Right cardiac atrium (tissue), 5 donors: ENCODE data around the gene FAH. TPM values are rescaled to one million over a fixed set of nuclear protein-coding genes. Genes with fewer than 3 reads are reported as not detected.
A peak's percentile ranks its signal among the peaks of the same experiment; 100 is the strongest.

Experiments used
- ATAC-seq, 2 donors: fragments of 200-7000 bp; cut with Tn5 transposase; one replicate each; pipeline versions ENCODE4 v1.8.0 to v1.9.1; 2020; ENCODE audit warnings: moderate library complexity in 2 of 2, mild to moderate bottlenecking in 1 of 2
- DNase-seq, 3 donors: peaks; one replicate each; pipeline ENCODE4 v3.0.0-alpha.2; 2020
- H3K27ac ChIP-seq: one replicate; pipeline ENCODE4 v1.5.1; 2013; ENCODE audit warnings: mild to moderate bottlenecking, low read length, control low read depth, moderate library complexity
- H3K27me3 ChIP-seq: one replicate; pipeline ENCODE4 v1.6.1; 2013; ENCODE audit not compliant: control insufficient read depth, insufficient read depth
- H3K4me1 ChIP-seq: one replicate; pipeline ENCODE4 v1.6.1; 2013; ENCODE audit warnings: low read length; ENCODE audit not compliant: control insufficient read depth, insufficient read depth
- H3K4me3 ChIP-seq: one replicate; pipeline ENCODE4 v1.5.1; 2013; ENCODE audit warnings: low read length, control low read depth
- H3K9me3 ChIP-seq: one replicate; pipeline ENCODE4 v1.6.1; 2013; ENCODE audit warnings: low read length; ENCODE audit not compliant: control insufficient read depth
- WGBS: extraction: QIAGEN DNeasy Blood & Tissue Kit; methylation state at CpG from one replicate; pipeline ENCODE4 v1.1.7; 2013; 5-methylcytosine and 5-hydroxymethylcytosine counted together
- intact Hi-C, 4 donors: fragments of 100-400 bp; cut with DNase I; formaldehyde crosslinking; loops; one replicate each; pipeline versions ENCODE4 v1.11.0 to v1.14.0; 2022 to 2023
- long read RNA-seq, 4 donors: library from polyadenylated mRNA; unstranded; transcript quantifications; one replicate each; pipeline ENCODE4 v2.0.0, GENCODE V29; 2020 to 2021
- polyA plus RNA-seq: library from polyadenylated mRNA; stranded (reverse); fragments of 200-250 nt; gene quantifications from one replicate; pipeline ENCODE4 v1.2.3, GENCODE V29; 2013
- total RNA-seq, 4 donors: library from RNA; stranded (reverse); fragmentation: NEBNext Ultra II Directional; extraction: Animal tissue kit (Norgen Biotek cat#: 25700); gene quantifications; one replicate each; pipeline ENCODE4 v1.2.1, GENCODE V29; 2021
- donor health status: healthy with polysubstance abuse.
- donor health status: DM: no; HTN: yes; CAD: no.
- donor health status: DM: no; HTN: no; CAD: no.
- donor health status: DM: no; HTN: yes; CAD: no; lungs with severe emphysema.
- donor health status: DM: yes; HTN: yes; CAD: no.

Gene FAH
- total RNA-seq = 10 to 100 TPM; 17.6 to 29.4 (median 23.0) TPM
- polyA plus RNA-seq = 20.3 TPM
- long read RNA-seq, donor 1, transcript FAH-201 (15 exons, 1,471 nt) = major isoform, 12 of 34 reads
- long read RNA-seq, donor 1, transcript FAH-202 (15 exons, 2,152 nt) = major isoform, 12 of 34 reads
- long read RNA-seq, donor 1, partial matches to known transcripts = 2 of 34 reads
- long read RNA-seq, donor 1, other reads (novel, unspliced or antisense) = 4 of 34 reads
- long read RNA-seq, donor 2, transcript FAH-202 (15 exons, 2,152 nt) = major isoform, 14 of 18 reads
- long read RNA-seq, donor 2, partial matches to known transcripts = 3 of 18 reads
- long read RNA-seq, donor 2, other reads (novel, unspliced or antisense) = 1 of 18 reads
- long read RNA-seq, donor 3, transcript FAH-202 (15 exons, 2,152 nt) = minor isoform, 7 of 101 reads
- long read RNA-seq, donor 3, transcript FAH-213 (14 exons, 1,549 nt) = minor isoform, 13 of 101 reads
- long read RNA-seq, donor 3, transcript FAH-201 (15 exons, 1,471 nt) = major isoform, 68 of 101 reads
- long read RNA-seq, donor 3, partial matches to known transcripts = 3 of 101 reads
- long read RNA-seq, donor 3, other reads (novel, unspliced or antisense) = 8 of 101 reads
- long read RNA-seq, donor 4, transcript FAH-201 (15 exons, 1,471 nt) = major isoform, 14 of 21 reads
- long read RNA-seq, donor 4, partial matches to known transcripts = 1 of 21 reads
- long read RNA-seq, donor 4, other reads (novel, unspliced or antisense) = 0 of 21 reads

- H3K4me3 ChIP-seq = peak within 1 kb of the TSS; percentile 59
- peak within 1 kb of the TSS; percentile 62 for H3K27ac ChIP-seq
- peak; percentile 86 to 89 for ATAC-seq
- H3K27me3 ChIP-seq = no peaks in the 10 kb centered on the region
- intact Hi-C loops = loop anchor here in 1 of 4 donors (5.0 kb wide), 1 partner anchor 91 kb away; no protein-coding TSS in a partner anchor
- 2% methylated on average over 45 of the region's 45 CpGs for WGBS
- DNase-seq = peak in 1 of 3 donors; percentile 65
- no peaks in the 10 kb centered on the region for H3K9me3 ChIP-seq
- peaks cover 4% of the 10 kb centered on the region for H3K4me1 ChIP-seq
Measured at GRCh38 chr15:80152896-80153876, at the start of gene FAH. FAH (plus strand) TSS chr15:80152999; CDS start chr15:80153055, 56 bp downstream.

DNA sequence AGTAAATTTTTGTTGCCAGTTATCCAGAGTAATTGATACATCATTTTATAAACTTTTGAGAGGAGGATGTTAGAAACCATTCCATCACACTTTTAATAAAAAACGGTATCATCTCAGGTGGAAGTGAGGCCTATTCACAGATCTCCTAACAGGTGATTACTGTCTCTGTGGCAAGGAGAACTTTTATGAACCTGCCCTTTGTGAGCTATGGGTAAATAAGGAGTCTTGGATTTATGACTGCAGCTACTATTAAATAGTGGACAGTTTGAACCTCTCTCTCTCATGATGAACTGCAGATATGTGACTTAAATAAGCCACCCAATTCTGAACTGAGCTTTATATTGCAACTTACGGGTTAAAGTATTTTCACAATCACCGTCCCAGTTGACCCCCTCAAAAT, 47.6 kb upstream of the FAH start:
- ATAC-seq (no peak), DNase-seq (no peak)
- Histone ChIP-seq H3K4me3 (no peak overlapping the region), H3K27me3 (no peaks in the 10 kb centered on the region), H3K9me3 (no peaks in the 10 kb centered on the region), H3K27ac (no peak overlapping the region), H3K4me1 (peaks cover 1% of the 10 kb centered on the region)
- WGBS = 87% methylated on average over 3 of the region's 3 CpGs
- intact Hi-C loops = no loop called here

GRCh38 chr15:80105595-80105994, 47.2 kb upstream of the FAH start:
- WGBS = 83% methylated on average over 1 of the region's 1 CpG
- ATAC-seq (no peak), DNase-seq (no peak)
- Histone ChIP-seq H3K27ac (no peak overlapping the region), H3K27me3 (no peaks in the 10 kb centered on the region), H3K4me1 (peaks cover 1% of the 10 kb centered on the region), H3K9me3 (no peaks in the 10 kb centered on the region), H3K4me3 (no peak overlapping the region)
- intact Hi-C loops = no loop called here

DNA sequence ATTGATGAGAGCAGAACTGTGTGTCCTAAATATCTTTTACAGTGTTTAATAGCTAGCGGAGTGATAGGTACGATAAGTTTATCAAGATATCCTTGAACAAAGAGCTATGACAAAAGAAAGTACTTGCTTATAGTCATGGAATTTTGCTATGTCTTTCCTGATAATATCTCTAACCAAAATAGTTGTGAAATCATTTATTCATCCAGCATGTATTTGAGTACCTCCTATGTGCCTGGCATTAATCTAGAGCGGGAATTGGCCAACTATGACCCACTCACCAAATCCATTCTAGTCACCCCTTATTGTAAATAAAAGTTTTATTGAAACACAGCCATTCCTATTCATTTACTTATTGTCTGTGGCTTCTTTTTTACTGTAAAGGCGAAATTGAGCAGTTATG, 46.7 kb upstream of the FAH start:
- Histone ChIP-seq H3K4me1 (peaks cover 1% of the 10 kb centered on the region), H3K4me3 (no peak overlapping the region), H3K27ac (no peak overlapping the region), H3K9me3 (no peaks in the 10 kb centered on the region), H3K27me3 (no peaks in the 10 kb centered on the region)
- intact Hi-C loops = no loop called here
- 93% methylated on average over 4 of the region's 4 CpGs for WGBS
- DNase-seq = no peak
- ATAC-seq = no peak

GRCh38 chr15:80107204-80107603, 45.6 kb upstream of the FAH start:
- Histone ChIP-seq H3K4me1 (peaks cover 1% of the 10 kb centered on the region), H3K9me3 (no peaks in the 10 kb centered on the region), H3K27ac (no peak overlapping the region), H3K4me3 (no peak overlapping the region), H3K27me3 (no peaks in the 10 kb centered on the region)
- no peak for ATAC-seq
- WGBS = 93% methylated on average over 6 of the region's 6 CpGs
- intact Hi-C loops = no loop called here
- no peak for DNase-seq

DNA sequence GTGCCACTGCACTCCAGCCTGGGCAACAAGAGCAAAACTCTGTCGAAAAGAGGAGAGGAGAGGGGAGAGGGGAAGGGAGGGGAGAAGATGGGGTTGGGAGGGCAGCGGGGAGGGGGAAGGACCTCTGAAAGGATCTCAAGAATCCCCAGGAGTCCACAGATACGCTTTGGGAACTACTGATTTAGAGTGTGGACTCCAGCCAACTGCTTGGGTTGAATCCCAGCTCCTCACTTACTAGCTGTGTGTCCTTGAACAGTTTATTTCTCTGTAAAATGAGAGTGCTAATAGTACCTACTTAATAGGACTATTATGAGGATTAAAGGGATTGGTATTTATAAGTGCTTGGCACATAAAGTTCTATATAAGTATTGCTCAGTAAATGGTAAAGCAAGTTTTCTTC, 45.0 kb upstream of the FAH start:
- WGBS = 29% methylated on average over 3 of the region's 3 CpGs
- H3K27ac ChIP-seq = no peak overlapping the region
- no peak overlapping the region for H3K4me3 ChIP-seq
- no peaks in the 10 kb centered on the region for H3K9me3 ChIP-seq
- ATAC-seq = peak; percentile 18 to 59
- peaks cover 1% of the 10 kb centered on the region for H3K4me1 ChIP-seq
- no peaks in the 10 kb centered on the region for H3K27me3 ChIP-seq
- peak in 1 of 3 donors; percentile 52 for DNase-seq
- intact Hi-C loops = no loop called here

- Histone ChIP-seq H3K4me3 (no peak overlapping the region), H3K4me1 (peaks cover 1% of the 10 kb centered on the region), H3K27me3 (no peaks in the 10 kb centered on the region), H3K27ac (no peak overlapping the region), H3K9me3 (no peaks in the 10 kb centered on the region)
- ATAC-seq (no peak), DNase-seq (no peak)
- WGBS = 81% methylated on average over 3 of the region's 3 CpGs
- intact Hi-C loops = no loop called here
Measured at GRCh38 chr15:80109388-80109787, 43.4 kb upstream of the FAH start.

DNA sequence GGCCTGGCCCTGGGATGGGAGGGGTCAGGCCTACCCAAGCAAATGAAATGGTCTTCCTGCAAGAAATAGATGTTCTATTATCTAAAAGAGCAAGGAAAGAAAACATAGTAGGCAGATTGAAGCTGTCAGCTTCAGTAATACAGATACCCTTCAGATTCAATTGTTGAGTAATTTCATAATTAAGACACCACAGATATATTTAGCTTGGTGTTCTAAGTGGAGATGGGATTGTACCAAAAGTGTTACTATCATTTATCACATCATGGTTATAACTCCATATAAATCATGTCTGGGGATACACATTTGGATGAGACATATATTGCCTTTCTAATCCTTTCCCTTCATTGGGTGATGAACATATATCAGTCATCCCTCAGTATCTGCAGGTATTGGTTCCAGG, 41.9 kb upstream of the FAH start:
- no peaks in the 10 kb centered on the region for H3K9me3 ChIP-seq
- no peak overlapping the region for H3K4me3 ChIP-seq
- intact Hi-C loops = no loop called here
- DNase-seq = no peak
- H3K27ac ChIP-seq = no peak overlapping the region
- peaks cover 1% of the 10 kb centered on the region for H3K4me1 ChIP-seq
- no peaks in the 10 kb centered on the region for H3K27me3 ChIP-seq
- no peak for ATAC-seq

GRCh38 chr15:80114114-80114513, 38.7 kb upstream of the FAH start:
- intact Hi-C loops = no loop called here
- ATAC-seq (no peak), DNase-seq (no peak)
- Histone ChIP-seq H3K9me3 (no peaks in the 10 kb centered on the region), H3K4me1 (no peaks in the 10 kb centered on the region), H3K27ac (no peak overlapping the region), H3K27me3 (no peaks in the 10 kb centered on the region), H3K4me3 (no peak overlapping the region)
- WGBS = 88% methylated on average over 4 of the region's 4 CpGs

GRCh38 chr15:80115021-80115420, 37.8 kb upstream of the FAH start:
- WGBS = 77% methylated on average over 1 of the region's 1 CpG
- no peaks in the 10 kb centered on the region for H3K4me1 ChIP-seq
- intact Hi-C loops = no loop called here
- no peak overlapping the region for H3K27ac ChIP-seq
- DNase-seq (no peak), ATAC-seq (no peak)
- no peaks in the 10 kb centered on the region for H3K27me3 ChIP-seq
- H3K9me3 ChIP-seq = no peaks in the 10 kb centered on the region
- no peak overlapping the region for H3K4me3 ChIP-seq
